Left renal cortex interstitium (tissue), 4 donors: Measurements from ENCODE around the gene DRGX. TPM values are rescaled to one million over a fixed set of nuclear protein-coding genes. Genes with fewer than 3 reads are reported as not detected.

Experiments
- DNase-seq, 4 donors: peaks; one replicate each; pipeline ENCODE4 v3.0.0-alpha.2; 2013; ENCODE audit warnings: low read depth in 4 of 4, low spot score in 2 of 4, missing footprints in 1 of 4
- polyA plus RNA-seq, 4 donors: library from polyadenylated mRNA; unstranded; fragments of 120-200 nt; gene quantifications; one replicate each; pipeline ENCODE4 v1.2.1, GENCODE V29; 2013; ENCODE audit not compliant: insufficient read length in 4 of 4

DRGX gene
- polyA plus RNA-seq, 4 donors = 0.14 TPM; not detected in 3

- DNase-seq = no peak
These were observed 45.8 kb downstream of the DRGX start for GRCh38 chr10:49350138-49350537.

DNA sequence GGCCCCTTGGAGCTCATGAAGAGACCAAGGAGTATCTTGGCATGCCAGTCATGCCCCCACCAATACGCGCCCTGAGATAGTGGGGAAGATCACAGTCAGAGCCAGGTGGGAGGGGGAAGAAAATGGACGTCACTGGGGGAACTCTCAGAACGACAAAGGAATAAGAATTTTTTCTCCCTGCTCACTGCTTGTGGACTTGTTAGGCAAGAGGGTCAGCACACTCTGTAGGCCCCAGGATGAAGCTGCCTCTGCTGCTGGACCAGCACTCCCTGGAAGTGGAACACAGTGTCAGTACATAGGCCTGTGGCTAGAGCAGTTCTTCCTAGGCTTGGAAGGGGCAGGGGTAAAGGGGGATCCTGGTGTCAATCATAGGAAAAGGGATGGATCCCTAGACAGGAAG is 46.5 kb downstream of the DRGX start:
- DNase-seq = no peak

DNA sequence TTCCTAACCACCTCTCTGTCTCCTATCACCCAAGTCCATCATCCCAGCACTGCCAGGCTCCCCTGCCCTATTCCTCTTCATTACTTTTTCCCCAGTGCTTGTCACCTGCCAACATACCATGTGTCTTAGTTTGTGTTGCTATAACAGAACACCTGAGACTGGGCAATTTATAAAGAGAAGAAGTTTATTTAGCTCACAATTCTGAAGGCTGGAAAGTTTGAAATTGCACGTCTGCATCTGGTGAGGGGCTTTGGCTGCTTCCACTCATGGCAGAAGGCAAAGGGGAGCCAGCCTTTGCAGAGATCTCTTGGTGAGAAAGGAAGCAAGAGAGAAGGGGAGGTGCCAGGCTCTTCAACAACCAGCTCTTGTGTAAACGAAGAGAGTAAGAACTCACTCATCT is 47.3 kb downstream of the DRGX start:
- no peak for DNase-seq

GRCh38 chr10:49347827-49348226 is 48.1 kb downstream of the DRGX start:
- DNase-seq = no peak

- DNase-seq = no peak
These were observed 48.5 kb downstream of the DRGX start for GRCh38 chr10:49347342-49347741.

DNA sequence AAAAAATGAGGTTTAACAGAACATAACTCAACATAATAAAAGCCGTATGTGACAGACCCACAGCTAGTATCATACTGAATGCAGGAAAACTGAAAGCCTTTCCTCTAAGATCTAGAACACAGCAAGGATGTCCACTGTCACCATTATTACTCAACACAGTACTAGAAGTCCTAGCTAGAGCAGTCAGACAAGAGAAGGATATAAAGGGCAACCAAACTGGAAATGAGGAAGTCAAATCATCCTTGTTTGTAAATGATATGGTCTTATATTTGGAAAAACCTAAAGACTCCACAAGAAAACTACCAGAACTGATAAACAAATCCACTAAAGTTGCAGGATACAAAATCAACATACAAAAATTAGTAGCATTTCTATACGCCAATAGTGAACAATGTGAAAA is 51.0 kb downstream of the DRGX start:
- no peak for DNase-seq

DNA sequence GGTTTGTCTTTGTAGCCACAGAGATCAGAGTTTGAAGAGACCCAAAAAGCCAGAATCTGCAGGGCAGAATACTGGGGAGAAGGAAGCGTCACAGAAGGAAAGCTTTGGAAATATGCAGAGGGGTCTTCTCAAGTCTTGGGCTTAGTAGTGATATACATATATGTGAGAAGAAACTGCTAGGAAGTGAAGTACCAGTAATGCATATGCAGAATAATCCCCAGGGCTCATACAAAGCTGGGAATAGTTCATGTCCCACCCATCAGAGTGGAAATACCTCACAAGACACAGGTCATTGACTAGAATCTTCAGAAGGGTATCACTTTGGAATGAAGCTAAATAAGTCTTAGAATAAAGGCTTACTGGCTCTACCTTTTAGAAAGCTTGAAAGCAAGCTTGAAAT is 57.3 kb downstream of the DRGX start:
- no peak for DNase-seq

DNA sequence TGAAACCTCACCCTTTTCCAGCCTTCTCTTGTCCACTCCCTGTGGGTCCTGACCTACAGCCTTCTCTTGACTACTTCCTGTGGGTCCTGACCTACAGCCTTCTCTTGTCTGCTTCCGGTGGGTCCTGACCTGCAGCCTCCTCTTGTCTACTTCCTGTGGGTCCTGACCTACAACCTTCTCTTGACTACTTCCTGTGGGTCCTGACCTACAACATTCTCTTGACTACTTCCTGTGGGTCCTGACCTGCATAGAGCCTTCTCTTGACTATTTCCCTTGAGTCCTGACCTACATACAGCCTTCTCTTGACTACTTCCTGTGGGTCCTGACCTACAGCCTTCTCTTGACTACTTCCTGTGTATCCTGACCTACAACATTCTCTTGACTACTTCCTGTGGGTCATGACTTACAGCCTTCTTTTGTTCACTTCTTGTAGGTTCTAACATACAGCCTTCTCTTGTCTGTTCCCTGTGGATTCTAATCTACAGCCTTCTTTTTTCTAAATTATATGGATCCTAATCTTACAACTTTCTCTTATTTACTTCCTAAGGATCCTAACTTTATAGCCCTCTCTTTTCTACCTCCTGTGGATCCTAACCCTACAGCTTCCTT is 60.4 kb downstream of the DRGX start:
- DNase-seq = no peak

- no peak for DNase-seq
These were observed 60.9 kb downstream of the DRGX start for GRCh38 chr10:49334964-49335363.

GRCh38 chr10:49333192-49333591 is 62.7 kb downstream of the DRGX start:
- DNase-seq = no peak

DNA sequence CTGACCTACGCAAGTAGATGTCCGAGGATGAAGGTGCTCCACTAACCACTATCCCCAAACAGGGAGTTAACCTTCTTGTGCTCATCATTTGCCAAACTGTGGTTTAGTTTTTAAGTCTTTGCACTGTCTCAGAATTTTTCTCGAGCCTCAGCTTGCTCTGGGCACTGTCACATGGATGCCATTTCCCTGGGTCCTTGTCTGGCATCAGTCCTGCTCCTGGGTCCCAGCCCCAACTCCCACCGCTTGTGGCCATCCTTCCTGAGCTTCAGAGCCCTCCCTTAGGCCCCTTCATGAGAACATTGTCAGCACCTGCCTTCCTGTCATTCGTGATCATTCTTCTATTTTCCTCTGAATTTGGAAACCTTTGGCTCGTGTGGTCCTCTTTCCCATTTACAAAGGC is 63.1 kb downstream of the DRGX start:
- no peak for DNase-seq

- DNase-seq = no peak
These were observed 63.6 kb downstream of the DRGX start for GRCh38 chr10:49332333-49332732.

DNA sequence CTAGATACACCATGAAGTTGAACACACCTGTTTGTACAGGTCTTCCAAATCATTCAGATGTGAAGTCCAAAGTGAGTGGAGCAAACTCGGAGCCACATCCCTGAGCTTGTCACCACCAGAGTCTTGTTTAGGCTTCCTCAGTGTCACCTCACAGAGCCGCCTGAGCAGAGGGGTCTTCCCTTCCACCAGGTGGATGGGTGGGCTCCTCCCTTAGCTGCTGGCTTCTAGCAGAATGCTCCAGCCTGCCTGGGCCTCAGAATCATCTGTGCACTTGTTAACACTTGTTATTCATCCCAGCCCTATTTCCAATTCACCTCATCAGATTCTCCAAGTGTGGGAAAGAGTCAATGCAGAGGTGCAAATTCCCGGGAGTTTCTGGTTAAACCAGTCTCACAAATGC is 64.5 kb downstream of the DRGX start:
- DNase-seq = no peak

DNA sequence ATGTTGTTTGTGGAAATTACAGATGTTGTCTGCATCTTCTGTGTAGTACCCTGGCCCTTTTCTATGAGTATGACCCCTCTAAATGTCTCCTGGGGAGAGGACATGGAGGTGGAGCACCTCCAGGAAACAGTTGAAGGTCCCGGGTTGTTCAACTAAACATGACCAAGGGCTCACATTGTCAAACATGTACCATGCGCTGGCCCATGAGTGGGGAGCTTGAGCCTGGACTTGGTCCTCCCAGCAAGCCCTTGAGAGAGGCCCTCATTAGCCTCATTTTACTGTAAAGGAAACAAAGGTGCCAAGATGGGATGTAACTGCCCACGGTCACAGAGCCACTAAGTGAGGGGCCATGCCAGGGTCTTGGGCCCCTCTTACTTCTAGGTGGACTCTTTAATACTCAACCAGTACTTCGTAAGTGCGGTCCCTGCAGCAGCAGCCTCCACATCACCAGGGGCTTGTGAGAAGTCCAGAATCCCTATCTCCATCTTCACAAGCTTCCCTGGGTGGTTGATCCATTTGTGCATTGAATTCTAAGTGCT is 65.7 kb downstream of the DRGX start:
- DNase-seq = no peak

DNA sequence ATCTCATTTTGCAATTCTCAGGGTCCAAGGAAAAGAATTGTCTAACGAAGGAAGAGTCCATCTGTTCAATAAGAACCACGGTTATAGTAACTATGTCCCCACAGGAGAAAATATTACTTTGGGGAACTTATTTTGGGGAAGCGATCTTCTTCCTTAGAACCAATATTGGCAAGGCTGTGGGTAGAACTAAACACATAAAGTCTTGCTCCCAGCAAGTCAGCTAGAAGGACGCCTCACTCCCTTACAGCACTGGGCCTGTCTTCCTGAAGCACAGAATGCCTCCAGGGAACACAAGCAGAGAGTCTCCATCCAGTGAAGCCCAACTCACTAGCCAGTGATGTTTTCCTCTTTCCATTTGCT is 66.8 kb downstream of the DRGX start:
- DNase-seq = no peak

DNA sequence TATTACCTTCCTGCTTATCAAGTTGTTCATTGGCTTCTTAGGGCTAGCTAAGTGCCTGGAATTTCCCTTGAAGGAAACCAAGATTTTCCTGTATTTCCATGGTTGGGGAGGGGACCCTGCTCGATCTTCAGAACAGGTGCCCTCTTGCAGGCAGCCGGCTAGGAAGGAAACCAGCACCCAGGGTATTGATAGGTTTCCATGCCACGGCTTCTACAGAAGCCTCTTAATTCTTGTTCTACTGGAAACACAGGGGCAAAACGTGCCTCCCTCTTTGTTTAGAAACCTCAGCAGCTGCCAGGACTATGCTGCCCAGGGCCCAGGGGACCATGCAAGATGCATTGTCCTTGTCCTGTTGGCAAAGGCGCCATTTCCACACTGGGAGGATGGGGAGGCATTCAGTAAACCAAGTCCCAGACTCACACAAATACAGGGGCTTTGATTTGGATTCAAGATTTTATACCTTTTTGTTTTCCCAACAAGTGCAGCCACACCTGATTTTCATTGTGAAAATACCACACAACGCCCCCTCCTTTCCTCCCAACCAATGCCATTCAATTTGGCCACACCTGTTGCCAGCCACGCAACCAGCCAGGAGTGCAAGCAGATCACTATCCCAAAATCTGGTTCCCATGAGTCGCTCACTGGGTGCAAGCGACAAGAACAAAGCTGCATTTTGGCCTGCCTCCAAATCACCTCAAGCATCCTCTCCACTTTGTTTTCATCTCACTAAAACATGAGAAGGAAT is 67.3 kb downstream of the DRGX start:
- no peak for DNase-seq

DNA sequence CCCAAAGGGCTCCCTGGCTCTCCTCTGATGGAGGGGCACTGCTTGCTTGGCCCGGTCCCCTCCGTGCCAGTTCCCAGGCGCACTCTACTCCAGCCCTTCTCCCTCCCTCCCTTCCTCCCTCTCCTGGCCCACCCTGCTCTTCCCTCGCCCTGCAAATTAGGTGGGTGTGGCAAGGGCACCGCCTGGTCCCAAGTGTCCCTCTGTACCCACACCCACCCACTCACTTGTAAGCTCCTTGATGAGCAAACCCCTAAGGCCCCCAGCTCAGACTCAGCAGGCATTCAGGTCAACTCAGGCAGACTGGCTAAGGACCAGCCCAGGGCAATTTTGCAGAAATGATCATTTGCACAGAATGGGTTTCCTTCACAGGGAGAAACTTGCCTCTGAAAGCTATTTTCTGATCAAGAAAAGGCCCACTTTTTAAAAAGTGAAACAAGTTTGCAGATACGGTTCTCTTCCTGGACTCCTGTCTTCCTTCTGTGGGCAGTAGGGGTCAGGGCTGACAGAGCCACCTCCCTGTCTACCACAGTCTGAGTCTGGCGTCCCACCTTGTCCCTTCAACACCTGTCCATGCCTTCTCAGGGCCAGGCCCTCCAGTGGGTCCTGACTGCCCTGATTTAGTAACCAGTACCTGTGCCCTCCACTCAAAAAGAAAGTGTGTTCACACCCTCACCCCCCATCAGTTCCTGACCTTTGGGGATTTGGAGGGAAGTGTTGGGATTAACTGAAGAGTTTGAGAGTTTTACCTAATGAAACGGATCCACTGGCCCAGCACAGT is 68.7 kb downstream of the DRGX start:
- no peak for DNase-seq

DNA sequence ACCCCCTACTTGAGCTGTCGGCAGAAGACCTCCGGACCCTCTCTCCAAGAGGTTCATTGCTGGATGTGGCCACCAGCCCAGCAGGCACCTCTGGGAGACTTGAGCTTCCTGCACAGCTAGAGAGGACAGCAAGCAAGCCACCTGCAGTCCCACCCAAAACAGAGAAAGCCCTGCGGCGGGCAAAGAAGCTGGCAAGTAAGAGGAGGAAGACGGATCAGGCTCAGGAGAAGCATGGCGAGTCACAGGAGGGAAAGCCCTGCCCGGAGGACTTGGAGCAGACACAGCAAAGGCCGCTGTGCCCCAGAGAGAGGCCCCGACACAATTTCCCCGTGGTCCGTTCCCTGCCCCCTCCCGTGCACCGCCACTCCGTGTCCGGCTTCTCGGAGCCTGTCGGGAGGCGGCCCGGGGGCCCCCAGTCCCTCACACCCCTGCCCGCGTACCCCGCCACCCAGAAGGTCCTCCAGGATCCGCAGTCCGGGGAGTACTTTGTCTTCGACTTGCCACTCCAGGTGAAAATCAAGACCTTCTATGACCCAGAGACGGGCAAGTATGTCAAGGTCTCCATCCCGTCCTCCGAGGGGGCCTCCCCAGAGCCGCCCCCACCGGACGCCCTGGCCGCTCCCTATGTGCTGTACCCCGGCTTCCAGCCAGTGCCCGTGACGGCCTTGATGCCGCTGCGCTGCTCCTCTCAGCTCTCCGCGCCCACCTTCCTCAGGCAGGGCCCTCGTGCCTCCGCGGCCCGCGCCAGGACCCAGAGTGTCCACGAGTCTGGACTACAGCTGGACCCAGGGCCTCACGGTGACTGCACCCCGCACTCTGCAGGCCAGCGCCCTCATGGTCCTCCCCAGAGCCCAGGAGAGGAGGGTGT is 69.7 kb downstream of the DRGX start:
- DNase-seq = no peak

DNA sequence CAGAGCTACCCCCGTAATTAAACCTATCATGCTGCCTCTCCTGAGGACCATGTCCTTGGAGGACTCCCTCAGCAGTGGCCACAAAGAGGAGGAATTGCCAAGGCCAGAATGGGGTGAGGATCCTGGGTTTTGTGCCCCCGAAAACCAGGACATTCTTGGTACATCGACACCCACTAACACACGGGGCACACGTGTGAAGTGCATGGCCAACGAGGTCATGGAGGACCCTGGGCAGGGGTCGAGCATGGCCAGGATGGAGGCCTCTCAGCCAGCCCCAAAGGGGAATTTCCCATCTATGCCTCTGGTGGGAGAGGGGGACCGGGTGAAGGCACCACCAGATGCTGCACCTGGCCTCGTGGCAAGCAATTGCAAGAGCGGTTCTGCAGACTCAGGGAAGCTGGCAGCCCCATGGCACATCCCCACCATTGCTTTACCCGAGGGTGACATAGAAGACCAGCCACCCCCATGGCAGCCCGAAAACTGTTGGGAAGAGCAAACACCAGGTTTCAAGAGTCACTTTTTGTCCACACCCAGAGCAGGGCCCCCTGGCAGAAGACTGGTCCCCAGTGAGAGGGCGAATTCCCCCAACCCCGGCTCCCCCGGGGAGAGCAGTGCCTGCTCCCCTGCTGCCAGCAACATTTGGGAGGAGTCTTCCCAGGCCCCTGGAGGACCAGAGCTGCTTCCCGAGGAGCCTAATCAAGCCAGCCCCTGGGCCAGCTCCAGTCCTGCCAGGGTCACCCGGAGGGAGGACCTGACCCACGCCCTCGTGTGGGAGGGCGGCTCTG is 70.6 kb downstream of the DRGX start:
- no peak for DNase-seq

GRCh38 chr10:49324711-49325110 is 71.2 kb downstream of the DRGX start:
- DNase-seq = no peak
